HK-2 (cell line): ENCODE data around the gene ZNF33A.
A peak's percentile ranks its signal among the peaks of the same experiment; 100 is the strongest.
"Not testable (repeated sequence)": the region's sequence is repeated elsewhere in the genome, so short reads cannot be mapped to it uniquely, and the experiment has no call there.

Experiments used
- DNase-seq: peaks from one replicate; pipeline ENCODE4 v3.0.0-alpha.2; 2018; ENCODE audit not compliant: unreplicated experiment

The ZNF33A gene

DNA sequence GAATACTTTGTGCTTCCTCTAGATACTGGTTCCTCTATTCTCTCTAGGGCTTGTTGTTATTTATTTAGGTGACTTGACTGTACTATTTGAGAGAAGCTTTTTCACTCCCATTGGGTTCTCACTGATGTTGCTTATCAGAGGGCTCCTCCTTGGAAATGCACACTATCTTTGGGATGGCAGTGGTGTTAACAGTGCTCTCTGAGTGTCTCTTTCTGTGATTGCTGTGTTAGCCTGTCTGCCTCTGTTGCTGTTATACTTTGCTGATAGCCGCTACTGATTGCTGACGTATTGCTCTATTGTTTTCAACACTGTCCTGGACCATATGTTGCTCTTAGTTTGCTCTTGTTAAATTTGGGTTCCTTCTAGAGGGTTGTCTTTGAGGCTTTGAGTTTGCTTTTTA lies 34.7 kb downstream of the ZNF33A start:
- no peak for DNase-seq

DNA sequence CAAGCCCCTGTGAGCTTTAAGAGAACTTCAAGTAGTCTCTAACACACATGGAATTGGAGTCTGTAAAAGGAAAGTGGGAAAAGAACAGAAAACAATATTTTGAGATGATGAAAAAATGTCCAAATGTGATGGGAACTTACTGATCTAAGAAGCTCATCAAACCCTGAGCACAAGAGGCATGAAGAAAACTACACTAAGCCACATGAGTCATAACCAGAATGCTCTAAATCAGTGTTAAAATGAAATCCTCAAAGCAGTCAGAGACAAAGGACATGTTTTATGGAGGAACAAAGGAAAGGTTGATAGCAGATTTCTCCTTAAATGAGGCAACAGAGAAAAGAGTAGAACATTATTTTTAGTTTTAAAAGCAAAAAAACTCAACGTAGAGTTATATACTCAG lies 37.2 kb downstream of the ZNF33A start:
- DNase-seq, result no peak

- no peak for DNase-seq
Measured at GRCh38 chr10:38050212-38050611, 39.7 kb downstream of the ZNF33A start.

GRCh38 chr10:38054361-38054797 lies 43.9 kb downstream of the ZNF33A start:
- no peak for DNase-seq

GRCh38 chr10:38055274-38055894 lies 44.9 kb downstream of the ZNF33A start:
- DNase-seq, result not testable (repeated sequence)

DNA sequence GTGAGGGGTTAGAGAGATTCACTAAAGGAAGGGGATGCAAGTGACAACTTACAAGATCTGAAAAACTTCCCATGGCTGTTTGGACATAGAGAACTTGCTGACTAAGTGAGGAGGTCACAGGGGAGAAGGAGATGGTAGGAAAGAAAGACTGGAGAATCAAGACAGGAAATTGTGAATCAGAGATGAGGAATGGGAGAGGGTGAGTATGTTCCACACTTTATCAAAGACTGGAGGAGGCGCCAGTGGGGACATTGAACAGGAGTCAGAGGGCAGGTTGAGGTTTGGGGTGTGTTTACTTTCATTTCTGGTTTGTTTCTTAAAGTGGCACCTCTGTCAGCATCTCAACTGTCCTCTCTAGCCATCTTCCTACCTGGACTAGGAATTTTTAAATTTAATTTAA lies 59.2 kb downstream of the ZNF33A start:
- not testable (repeated sequence) for DNase-seq

DNA sequence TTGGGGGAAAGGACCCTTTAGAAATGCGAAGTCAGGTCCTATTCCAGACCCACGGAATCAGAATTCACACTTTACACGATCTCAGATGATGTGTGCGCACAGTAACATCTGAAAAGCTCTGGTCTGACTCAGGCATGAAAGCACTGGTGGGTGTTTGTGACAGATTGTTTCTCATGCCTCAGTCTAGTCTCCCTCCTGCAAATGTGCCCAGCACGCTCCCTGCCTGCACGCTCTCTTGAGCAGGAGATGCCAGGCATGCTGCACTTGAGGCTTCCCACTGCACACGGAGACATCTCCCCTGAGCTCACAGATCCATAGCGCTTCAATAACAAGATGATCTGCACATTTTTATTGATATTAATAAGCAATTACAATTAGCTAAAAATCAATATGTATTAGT lies 60.0 kb downstream of the ZNF33A start:
- no peak for DNase-seq

- DNase-seq, result no peak
Measured at GRCh38 chr10:38072552-38072951, 62.1 kb downstream of the ZNF33A start.

DNA sequence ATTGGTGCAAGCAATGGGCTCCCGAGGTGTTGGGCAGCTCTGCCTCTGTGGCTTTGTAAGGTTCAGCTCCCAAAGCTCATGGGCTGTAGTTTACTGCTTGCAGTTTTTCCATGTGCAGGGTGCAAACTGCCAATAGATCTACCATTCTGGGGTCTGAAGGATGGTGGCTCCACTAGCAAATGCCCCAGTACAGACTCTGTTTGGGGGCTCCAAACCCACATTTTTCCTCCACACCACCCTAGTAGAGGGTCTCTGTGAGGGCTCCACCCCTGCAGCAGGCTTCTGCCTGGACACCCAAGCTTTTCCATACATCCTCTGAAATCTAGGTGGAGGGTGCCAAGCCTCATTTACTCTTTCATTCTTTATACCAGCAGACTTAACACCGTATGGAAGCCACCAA lies 66.2 kb downstream of the ZNF33A start:
- no peak for DNase-seq

- DNase-seq, result not testable (repeated sequence)
Measured at GRCh38 chr10:38093318-38093717, 82.8 kb downstream of the ZNF33A start.

DNA sequence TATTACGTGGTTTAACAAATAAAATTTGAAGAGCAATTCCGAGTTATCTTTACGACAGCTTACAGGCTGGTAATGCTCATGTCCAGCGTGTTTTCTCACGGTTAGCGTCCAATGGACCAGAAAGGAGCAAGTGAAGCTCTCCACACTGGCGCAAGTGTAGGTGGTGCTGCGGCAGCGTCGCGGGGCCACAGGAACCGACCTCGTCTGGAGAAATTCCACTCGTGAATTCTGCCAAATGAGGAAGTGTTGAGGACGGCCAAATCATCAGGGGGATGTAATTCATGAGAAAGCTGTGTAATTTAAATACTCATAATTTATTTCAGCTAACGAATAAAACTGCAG lies 83.3 kb downstream of the ZNF33A start:
- DNase-seq, result no peak

DNA sequence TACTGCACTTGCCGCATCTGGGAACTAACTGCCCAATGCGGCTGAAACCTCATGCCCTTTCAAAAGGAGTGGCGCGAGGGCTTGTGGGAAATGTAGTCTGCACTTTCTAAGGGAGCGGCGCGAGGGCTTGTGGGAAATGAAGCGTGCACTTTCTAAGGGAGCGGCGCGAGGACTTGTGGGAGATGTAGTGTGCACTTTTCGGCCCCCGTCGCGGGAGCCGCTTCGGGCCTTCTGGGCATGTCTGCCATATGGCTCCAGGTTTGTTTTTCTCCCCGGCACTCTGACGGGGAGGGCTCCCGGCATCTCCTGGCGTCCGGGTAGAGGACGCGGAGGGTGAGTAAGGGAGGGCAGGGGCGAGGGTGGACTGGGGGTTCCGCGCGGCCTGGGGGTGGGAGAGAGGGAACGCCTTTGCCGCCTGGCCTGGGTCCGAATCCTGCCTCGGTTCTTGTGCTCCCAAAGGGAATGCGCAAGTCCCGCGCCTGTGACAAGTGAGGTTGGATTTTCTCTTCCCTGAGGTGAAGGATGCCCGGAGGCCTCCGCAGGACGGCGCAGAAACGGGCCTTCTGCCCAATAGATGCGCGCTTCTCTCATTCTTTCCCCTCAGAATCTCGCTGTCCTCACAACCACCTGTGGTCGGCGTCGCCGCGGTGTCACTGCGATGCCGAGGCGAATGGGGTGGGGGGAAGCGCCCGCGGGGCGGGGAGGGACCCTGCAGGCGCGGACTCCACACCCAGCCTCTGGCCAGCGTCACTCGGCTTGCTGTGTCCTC lies 83.9 kb downstream of the ZNF33A start, which contains the start of gene ZNF37A:
Gene ZNF37A (plus strand): TSS at position 180 of the 769 bp plus-strand sequence. CDS start 2,281 bp downstream, outside the sequence.
- DNase-seq, result peak; percentile 96

- DNase-seq, result no peak
Measured at GRCh38 chr10:38094927-38095574, 84.6 kb downstream of the ZNF33A start.

- no peak for DNase-seq
Measured at GRCh38 chr10:38102880-38103279, 92.4 kb downstream of the ZNF33A start.

DNA sequence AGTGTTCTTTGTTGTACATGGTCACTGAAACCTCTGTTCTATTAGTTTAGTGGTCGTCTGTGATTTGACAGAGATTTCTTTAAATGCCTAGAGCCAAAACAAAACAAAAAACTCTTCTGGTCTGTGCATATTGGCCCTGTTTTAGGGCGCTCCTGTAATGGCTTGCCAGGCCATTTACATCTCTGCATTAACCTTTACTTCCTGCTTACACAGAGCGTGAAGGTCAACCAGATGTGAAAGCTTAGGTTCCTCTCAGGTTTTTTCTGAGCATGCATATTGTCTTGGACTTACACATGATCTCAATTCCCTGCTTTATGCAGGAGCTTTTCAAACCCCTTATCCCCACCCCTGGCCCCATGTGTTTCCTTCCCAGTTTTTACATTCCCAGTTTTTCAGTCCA lies 93.3 kb downstream of the ZNF33A start:
- DNase-seq, result no peak

DNA sequence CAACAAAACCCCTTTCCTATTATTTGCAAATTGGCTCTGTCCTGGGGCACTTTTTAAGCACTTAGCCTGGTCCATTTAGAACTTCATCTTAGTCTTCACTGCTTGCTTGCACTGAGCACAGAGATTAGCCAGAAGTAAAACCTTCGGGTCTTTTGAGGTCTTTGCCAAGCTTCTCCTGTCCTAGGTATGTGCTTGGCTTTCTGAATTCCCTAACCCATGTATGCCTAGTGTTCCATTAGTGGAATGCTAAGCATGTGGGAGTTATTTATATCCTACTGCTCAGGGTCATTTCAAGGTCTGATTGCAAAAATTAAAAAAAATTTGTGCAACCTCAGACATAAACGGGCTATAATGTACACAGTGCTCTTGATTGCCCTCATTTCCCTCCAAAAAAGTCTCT lies 101.7 kb downstream of the ZNF33A start:
- no peak for DNase-seq
